Measurements from ENCODE around the gene TRAF3.
"Not testable (repeated sequence)": the region's sequence is repeated elsewhere in the genome, so short reads cannot be mapped to it uniquely, and the experiment has no call there.

Gene TRAF3

DNA sequence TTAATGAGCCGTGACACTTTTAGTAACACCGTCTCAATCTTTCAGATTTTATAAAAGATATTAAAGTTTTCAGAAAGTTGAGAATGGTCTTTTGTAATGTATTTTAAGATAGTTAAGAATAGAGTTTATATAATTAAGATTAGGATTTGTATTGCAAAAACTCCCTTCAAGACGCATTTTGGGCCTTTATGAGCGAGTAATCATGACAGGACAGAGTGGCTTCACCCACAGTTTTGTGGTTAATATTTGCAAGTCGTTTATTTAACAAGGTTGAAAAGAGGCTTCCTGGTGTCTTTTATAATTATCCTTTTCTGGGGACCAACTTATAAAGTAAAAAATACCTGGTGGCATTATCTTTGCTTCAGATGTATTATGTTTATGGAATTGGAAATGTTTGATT lies 44.0 kb downstream of the TRAF3 start:
- Histone ChIP-seq H3K4me3 (ENCODE audit: low read depth, low read length) (no peak overlapping the region), H3K27me3 (no peaks in the 10 kb centered on the region), H3K9me3 (no peaks in the 10 kb centered on the region), H3K4me1 (peaks cover 8% of the 10 kb centered on the region; the same call in 1 of the 2 replicates), H3K36me3 (no peaks in the 10 kb centered on the region)
- DNase-seq = no peak
- TF ChIP-seq, protein P1, sequence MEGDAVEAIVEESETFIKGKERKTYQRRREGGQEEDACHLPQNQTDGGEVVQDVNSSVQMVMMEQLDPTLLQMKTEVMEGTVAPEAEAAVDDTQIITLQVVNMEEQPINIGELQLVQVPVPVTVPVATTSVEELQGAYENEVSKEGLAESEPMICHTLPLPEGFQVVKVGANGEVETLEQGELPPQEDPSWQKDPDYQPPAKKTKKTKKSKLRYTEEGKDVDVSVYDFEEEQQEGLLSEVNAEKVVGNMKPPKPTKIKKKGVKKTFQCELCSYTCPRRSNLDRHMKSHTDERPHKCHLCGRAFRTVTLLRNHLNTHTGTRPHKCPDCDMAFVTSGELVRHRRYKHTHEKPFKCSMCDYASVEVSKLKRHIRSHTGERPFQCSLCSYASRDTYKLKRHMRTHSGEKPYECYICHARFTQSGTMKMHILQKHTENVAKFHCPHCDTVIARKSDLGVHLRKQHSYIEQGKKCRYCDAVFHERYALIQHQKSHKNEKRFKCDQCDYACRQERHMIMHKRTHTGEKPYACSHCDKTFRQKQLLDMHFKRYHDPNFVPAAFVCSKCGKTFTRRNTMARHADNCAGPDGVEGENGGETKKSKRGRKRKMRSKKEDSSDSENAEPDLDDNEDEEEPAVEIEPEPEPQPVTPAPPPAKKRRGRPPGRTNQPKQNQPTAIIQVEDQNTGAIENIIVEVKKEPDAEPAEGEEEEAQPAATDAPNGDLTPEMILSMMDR (IDR thresholded peaks at IDR 0.05; ENCODE audit: low read depth, low read length) = no peak

DNA sequence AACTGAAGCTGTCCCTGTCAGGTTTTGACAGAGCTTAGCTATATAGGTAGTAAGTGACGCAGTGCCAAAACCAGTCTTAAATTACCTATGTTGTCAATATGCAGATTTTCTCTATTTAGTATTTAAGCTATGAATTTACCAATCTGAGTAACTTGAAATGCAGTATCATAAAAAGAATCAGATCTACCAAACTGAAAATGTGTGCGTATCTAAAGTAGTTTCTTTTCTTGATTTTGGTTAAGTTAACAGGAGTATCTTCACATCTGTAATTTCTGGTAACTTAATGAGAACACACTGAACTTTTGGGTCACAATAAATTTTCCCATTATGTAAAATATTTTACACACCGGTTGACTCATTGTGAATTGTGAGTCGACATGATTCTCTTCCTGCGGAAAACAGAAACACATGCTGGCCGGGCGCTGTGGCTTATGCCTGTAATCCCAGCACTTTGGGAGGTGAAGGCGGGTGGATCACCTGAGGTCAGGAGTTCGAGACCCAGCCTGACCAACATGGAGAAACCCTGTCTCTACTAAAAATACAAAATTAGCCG lies 45.1 kb downstream of the TRAF3 start:
- H3K36me3 ChIP-seq = no peaks in the 10 kb centered on the region
- peaks cover 8% of the 10 kb centered on the region; the same call in 1 of the 2 replicates for H3K4me1 ChIP-seq
- H3K9me3 ChIP-seq = no peaks in the 10 kb centered on the region
- H3K27me3 ChIP-seq = no peaks in the 10 kb centered on the region
- TF ChIP-seq, protein P1 (IDR thresholded peaks at IDR 0.05; ENCODE audit: low read depth, low read length) = no peak
- no peak for DNase-seq
- H3K4me3 ChIP-seq (ENCODE audit: low read depth, low read length) = no peak overlapping the region

DNA sequence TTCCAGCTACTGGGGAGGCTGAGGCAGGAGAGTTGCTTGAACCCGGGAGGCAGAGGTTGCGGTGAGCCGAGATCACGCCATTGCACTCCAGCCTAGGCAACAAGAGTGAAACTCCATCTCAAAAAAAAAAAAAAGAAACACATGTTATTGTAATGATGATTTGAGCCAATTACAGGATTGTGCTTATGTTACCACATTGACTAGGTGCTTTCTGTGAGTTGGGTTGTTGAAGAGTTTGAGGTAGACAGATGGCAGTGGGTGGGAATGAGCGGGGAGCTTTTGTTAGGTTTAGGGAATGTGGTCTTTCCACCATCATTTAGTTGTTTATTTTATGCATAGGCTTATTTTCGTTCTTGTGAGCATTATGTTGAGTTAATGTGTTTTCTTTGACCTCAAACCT lies 45.6 kb downstream of the TRAF3 start:
- H3K27me3 ChIP-seq; H3K36me3 ChIP-seq; H3K4me3 ChIP-seq (ENCODE audit: low read depth, low read length); H3K4me1 ChIP-seq; DNase-seq; H3K9me3 ChIP-seq: not testable (repeated sequence)

DNA sequence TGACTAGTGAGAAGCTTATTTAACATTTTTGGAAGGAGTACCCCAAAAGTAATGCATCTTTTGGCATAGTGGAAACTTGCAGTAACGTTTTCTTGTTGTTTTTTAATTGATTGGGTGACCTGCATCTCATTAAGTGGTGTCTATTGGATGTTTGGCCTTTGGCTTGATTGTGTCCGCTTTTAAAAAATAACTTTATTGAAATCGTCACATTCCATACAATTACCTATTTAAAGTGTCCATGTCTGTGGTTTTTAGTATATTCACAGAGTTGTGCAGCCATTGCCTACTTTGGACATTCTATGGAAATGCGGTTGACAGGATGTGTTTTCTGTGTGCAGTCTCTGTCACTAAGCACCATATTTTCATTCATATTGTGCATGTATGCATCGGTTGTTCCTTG lies 46.3 kb downstream of the TRAF3 start:
- Histone ChIP-seq H3K27me3 (no peaks in the 10 kb centered on the region), H3K36me3 (no peaks in the 10 kb centered on the region), H3K9me3 (no peaks in the 10 kb centered on the region), H3K4me1 (peaks cover 12% of the 10 kb centered on the region), H3K4me3 (ENCODE audit: low read depth, low read length) (no peak overlapping the region)
- no peak for DNase-seq
- TF ChIP-seq, protein P1 (IDR thresholded peaks at IDR 0.05; ENCODE audit: low read depth, low read length) = no peak

DNA sequence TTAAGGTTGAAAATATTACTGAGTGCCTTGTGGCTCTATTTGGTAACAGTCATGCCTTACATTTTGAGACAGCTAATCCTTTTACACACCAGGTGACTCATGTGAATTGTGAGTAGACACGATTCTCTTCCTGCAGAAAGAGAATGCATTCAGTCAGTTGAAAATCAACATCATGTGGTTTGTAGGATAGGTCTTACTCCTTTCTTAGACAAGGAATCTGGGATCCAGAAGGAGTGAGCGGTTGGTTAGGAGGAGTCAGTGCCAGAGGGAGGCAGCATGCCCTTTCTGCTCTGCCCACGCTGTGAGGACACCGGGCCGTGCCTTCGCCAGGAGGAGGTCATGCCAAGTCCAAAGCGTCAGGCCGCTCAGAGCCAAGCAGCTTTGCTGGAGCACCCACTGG lies 47.6 kb downstream of the TRAF3 start:
- no peaks in the 10 kb centered on the region for H3K9me3 ChIP-seq
- DNase-seq = no peak
- TF ChIP-seq, protein P1 (IDR thresholded peaks at IDR 0.05; ENCODE audit: low read depth, low read length) = no peak
- no peaks in the 10 kb centered on the region for H3K36me3 ChIP-seq
- H3K27me3 ChIP-seq = no peaks in the 10 kb centered on the region
- peaks cover 12% of the 10 kb centered on the region for H3K4me1 ChIP-seq
- H3K4me3 ChIP-seq (ENCODE audit: low read depth, low read length) = no peak overlapping the region

DNA sequence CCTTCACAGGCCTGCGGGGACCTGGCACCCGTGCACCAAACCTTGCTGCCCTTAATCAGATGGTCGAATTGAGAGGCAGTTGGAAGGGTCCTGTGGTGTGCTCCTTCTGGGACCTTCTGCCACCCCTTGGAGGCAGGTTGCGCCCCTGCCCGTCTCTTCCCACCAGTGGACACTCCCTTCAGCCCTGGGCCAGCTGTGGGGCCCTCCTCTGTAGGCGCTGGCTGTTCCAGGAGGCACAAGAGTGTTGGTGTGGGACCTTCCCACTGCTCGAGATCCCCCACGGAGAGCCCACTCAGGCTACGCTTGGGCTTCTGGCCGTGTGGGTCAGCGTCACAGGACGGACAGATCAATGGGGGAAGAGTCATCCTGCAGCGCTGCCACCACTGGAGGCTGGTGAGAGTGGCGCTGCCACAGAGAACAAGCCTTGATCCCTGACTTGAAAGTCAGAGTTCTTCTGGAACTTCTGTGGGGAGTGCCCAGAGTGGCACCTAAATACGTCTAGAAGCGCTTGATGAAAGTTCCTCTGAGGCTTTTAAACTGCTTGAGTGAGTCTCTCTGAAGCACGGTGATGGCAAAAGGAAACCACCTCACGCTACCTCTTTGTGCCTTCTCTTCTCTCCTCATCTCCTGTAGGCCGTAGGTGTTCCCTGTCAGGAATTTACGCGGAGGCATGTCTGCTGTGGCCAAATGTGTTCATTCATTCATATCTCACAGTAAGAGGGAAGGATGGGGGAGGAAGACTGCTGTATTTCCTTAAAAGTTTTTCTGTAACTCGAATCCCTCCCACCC lies 48.3 kb downstream of the TRAF3 start:
- Histone ChIP-seq H3K9me3 (no peaks in the 10 kb centered on the region), H3K4me3 (ENCODE audit: low read depth, low read length) (no peak overlapping the region), H3K36me3 (no peaks in the 10 kb centered on the region), H3K27me3 (no peaks in the 10 kb centered on the region), H3K4me1 (peaks cover 12% of the 10 kb centered on the region)
- TF ChIP-seq, protein P1 (IDR thresholded peaks at IDR 0.05; ENCODE audit: low read depth, low read length) = no peak
- no peak for DNase-seq

Data from BE2C (cell line).